HCT116 (cell line): ENCODE results near the gene MPIG6B. TPM values are rescaled to one million over a fixed set of nuclear protein-coding genes. Genes with fewer than 3 reads are reported as not detected.
A peak's percentile ranks its signal among the peaks of the same experiment; 100 is the strongest.

Experiments
- ATAC-seq: fragments of 200-7000 bp; cut with Tn5 transposase; 2 replicates; pipeline ENCODE4 v1.9.1; 2020; ENCODE audit warnings: mild to moderate bottlenecking, moderate library complexity
- BruUV-seq: library from RNA; stranded (reverse); fragments of 400-500 nt; replicated peaks from 2 replicates; lab custom pipeline; 2021; lab: Mats Ljungman, UMichigan
- CTCF ChIA-PET: fragments of 300-600 bp; sonication (Branson Sonifier 250); formaldehyde crosslinking; loops from one replicate; lab custom pipeline; 2021; ENCODE audit warnings: antibody characterized with exemption; lab: Charles Lee
- POLR2A ChIA-PET: fragments of 300-600, 350-600 bp; sonication (Branson Sonifier 250); formaldehyde crosslinking; loops from one replicate; lab custom pipeline; 2021; ENCODE audit warnings: antibody characterized with exemption; lab: Charles Lee
- RAD21 ChIA-PET, 2 experiments: fragments of 300-600 bp; sonication (Branson Sonifier 250); formaldehyde crosslinking; loops; one replicate each; lab custom pipeline; 2023; ENCODE audit warnings: low total read pairs in 2 of 2; ENCODE audit not compliant: uncharacterized antibody in 2 of 2, unreplicated experiment in 2 of 2, low non-redundant PET in 1 of 2; lab: Charles Lee
- DNase-seq: peaks from one replicate; pipeline ENCODE4 v3.0.0-alpha.2; 2010; ENCODE audit warnings: low read depth, low spot score
- H2AFZ ChIP-seq: fragments of 200-600 bp; shearing (Covaris generic), sonication (generic); 2 replicates; pipeline ENCODE4 v1.6.1; 2017; ENCODE audit warnings: low read depth, mixed run types, mixed read lengths, antibody characterized with exemption, low read length; ENCODE audit not compliant: poor library complexity, severe bottlenecking
- H3K27ac ChIP-seq: 2 replicates; pipeline ENCODE4 v1.5.1; 2012; ENCODE audit warnings: low read depth, low read length
- H3K27me3 ChIP-seq: fragments of 200-600 bp; sonication (generic); 2 replicates; pipeline ENCODE4 v1.6.1; 2016; ENCODE audit warnings: mixed run types, low read length, mixed read lengths; ENCODE audit not compliant: insufficient read depth
- H3K36me3 ChIP-seq, 2 experiments: fragments of 200-500 bp in 1 of 2; fragments of 200-600 bp in 1 of 2; sonication (Bioruptor generic) in 1 of 2; sonication (generic) in 1 of 2; 2 replicates each; pipeline versions ENCODE4 v1.5.1 to v1.6.1; 2014 to 2016; ENCODE audit warnings: low read length in 2 of 2, inconsistent platforms in 1 of 2, mixed read lengths in 1 of 2, mixed run types in 1 of 2; ENCODE audit not compliant: insufficient read depth in 2 of 2, control insufficient read depth in 1 of 2
- H3K4me1 ChIP-seq, 2 experiments: fragments of 200-600 bp in 1 of 2; sonication (generic) in 1 of 2; 2 replicates each; pipeline versions ENCODE4 v1.5.1 to v1.6.1; 2012 to 2017; ENCODE audit warnings: low read length in 2 of 2, inconsistent platforms in 1 of 2, mild to moderate bottlenecking in 1 of 2, mixed read lengths in 1 of 2, mixed run types in 1 of 2, moderate library complexity in 1 of 2; ENCODE audit not compliant: insufficient read depth in 2 of 2, control insufficient read depth in 1 of 2
- H3K4me2 ChIP-seq: fragments of 200-600 bp; sonication (generic); 2 replicates; pipeline ENCODE4 v1.6.1; 2017; ENCODE audit warnings: mixed run types, low read length, mixed read lengths
- H3K4me3 ChIP-seq, 2 experiments: fragments of 200-600 bp in 1 of 2; sonication (generic) in 1 of 2; replicated peaks in 1 of 2; 2 replicates each; pipeline ENCODE4 v1.5.1; 2011 to 2016; ENCODE audit warnings: low read length in 2 of 2, control low read depth in 1 of 2, low read depth in 1 of 2, mild to moderate bottlenecking in 1 of 2, mixed read lengths in 1 of 2, mixed run types in 1 of 2
- H3K79me2 ChIP-seq: fragments of 200-600 bp; sonication (generic); 2 replicates; pipeline ENCODE4 v1.6.1; 2017; ENCODE audit warnings: mild to moderate bottlenecking, mixed run types, low read length, moderate library complexity, mixed read lengths; ENCODE audit not compliant: insufficient read depth
- H3K9ac ChIP-seq: fragments of 200-600 bp; sonication (generic); 2 replicates; pipeline ENCODE4 v1.6.1; 2016; ENCODE audit warnings: low read length, mixed read lengths
- H3K9me2 ChIP-seq: fragments of 200-600 bp; sonication (generic), shearing (Covaris generic); 2 replicates; pipeline ENCODE4 v1.6.1; 2017; ENCODE audit warnings: mixed run types, mild to moderate bottlenecking, moderate library complexity; ENCODE audit not compliant: insufficient read depth
- H3K9me3 ChIP-seq, 2 experiments: fragments of 200-500 bp in 1 of 2; fragments of 200-600 bp in 1 of 2; sonication (Bioruptor generic) in 1 of 2; sonication (generic) in 1 of 2; 2 replicates each; pipeline ENCODE4 v1.6.1; 2014 to 2017; ENCODE audit warnings: low read length in 2 of 2, mixed read lengths in 2 of 2, inconsistent platforms in 1 of 2, low read depth in 1 of 2, mild to moderate bottlenecking in 1 of 2, mixed run types in 1 of 2, moderate library complexity in 1 of 2; ENCODE audit not compliant: control insufficient read depth in 1 of 2, insufficient read depth in 1 of 2
- H4K20me1 ChIP-seq: fragments of 200-600 bp; sonication (generic), shearing (Covaris generic); 2 replicates; pipeline ENCODE4 v1.6.1; 2017; ENCODE audit warnings: mixed run types, mild to moderate bottlenecking, moderate library complexity; ENCODE audit not compliant: insufficient read depth
- CBX3 ChIP-seq: IDR thresholded peaks from 2 replicates; pipeline ENCODE4 v1.6.1; 2012; ENCODE audit warnings: low read depth
- ELF1 ChIP-seq: IDR thresholded peaks from 2 replicates; pipeline ENCODE4 v1.6.1; 2012; ENCODE audit warnings: low read depth, borderline replicate concordance
- EZH2phosphoT487 ChIP-seq: fragments of 200-600 bp; IDR thresholded peaks from 2 replicates; pipeline ENCODE4 v1.6.1; 2018; ENCODE audit warnings: antibody characterized with exemption, borderline replicate concordance
- FOSL1 ChIP-seq: IDR thresholded peaks from 2 replicates; pipeline ENCODE4 v1.6.1; 2012; ENCODE audit warnings: low read depth
- MAX ChIP-seq: IDR thresholded peaks from 2 replicates; pipeline ENCODE4 v1.6.1; 2012
- SIN3A ChIP-seq: IDR thresholded peaks from 2 replicates; pipeline ENCODE4 v1.6.1; 2012; ENCODE audit warnings: low read depth
- SP1 ChIP-seq: IDR thresholded peaks from 2 replicates; pipeline ENCODE4 v1.6.1; 2012; ENCODE audit warnings: low read depth
- SRF ChIP-seq: IDR thresholded peaks from 2 replicates; pipeline ENCODE4 v1.6.1; 2012; ENCODE audit warnings: low read depth
- TCF7L2 ChIP-seq: IDR thresholded peaks from 2 replicates; pipeline ENCODE4 v1.7.0; 2011; ENCODE audit warnings: borderline replicate concordance, inconsistent platforms; ENCODE audit not compliant: insufficient read depth, insufficient read length; ENCODE audit errors: extremely low read depth
- YY1 ChIP-seq: IDR thresholded peaks from 2 replicates; pipeline ENCODE4 v1.6.1; 2011; ENCODE audit warnings: low read length, low read depth, moderate library complexity, mild to moderate bottlenecking; ENCODE audit not compliant: insufficient replicate concordance; ENCODE audit errors: extremely low read depth
- ZFX ChIP-seq: fragments of 450-650 bp; IDR thresholded peaks from 2 replicates; pipeline ENCODE4 v1.6.1; 2017
- ZNF274 ChIP-seq: fragments of 200-500 bp; sonication (Bioruptor generic); IDR thresholded peaks from 2 replicates; pipeline ENCODE4 v1.6.1; 2014; ENCODE audit warnings: mild to moderate bottlenecking, low read depth, low read length, inconsistent platforms
- intact Hi-C: fragments of 100-400 bp; cut with micrococcal nuclease; formaldehyde crosslinking; loops from 2 replicates; pipeline ENCODE4 v1.10.0; 2022
- total RNA-seq: library from RNA; stranded (reverse); gene quantifications from one replicate; pipeline ENCODE4 v1.2.1, GENCODE V29; 2021; ENCODE audit not compliant: unreplicated experiment
- TF ChIP-seq, protein P1 (sequence below): IDR thresholded peaks from 2 replicates; pipeline ENCODE4 v1.6.1; 2012; ENCODE audit warnings: low read depth

The MPIG6B gene
- total RNA-seq, 1 experiment from 2014 or later, result 0.42 TPM

GRCh38 chr6:31741815-31742214, 18.6 kb downstream of the MPIG6B start:
- no peaks in the 10 kb centered on the region for H4K20me1 ChIP-seq
- ChIA-PET RAD21 (interaction anchor here in 1 of 2 experiments (0.6 kb wide), 1 partner anchor 29 kb away, joined by 7 read pairs; no protein-coding TSS in a partner anchor), POLR2A (interaction anchor here (0.7 to 0.8 kb wide), 2 partner anchors 57 to 86 kb away, joined by 3 to 4 read pairs; partner anchors contain the start of gene HSPA1B), CTCF (no interaction called here)
- ATAC-seq (no peak), DNase-seq (no peak)
- H3K79me2 ChIP-seq, result peaks cover 20% of the 10 kb centered on the region
- H3K4me2 ChIP-seq, result no peak overlapping the region
- intact Hi-C loops, result no loop called here
- no peaks in the 10 kb centered on the region for H3K9me3 ChIP-seq
- TF ChIP-seq FOSL1 (no peak), YY1 (no peak), ELF1 (no peak), ZNF274 (no peak), CBX3 (no peak), EZH2phosphoT487 (no peak), MAX (no peak), TCF7L2 (no peak)
- no peak overlapping the region for H3K9ac ChIP-seq
- H3K4me3 ChIP-seq, result no peak overlapping the region
- H3K4me1 ChIP-seq, result peaks cover 32 to 46% of the 10 kb centered on the region in 2 experiments
- no peaks in the 10 kb centered on the region for H3K9me2 ChIP-seq
- peak overlapping the region; percentile 99; the same call in 1 of the 2 replicates for H3K27ac ChIP-seq
- H2AFZ ChIP-seq, result no peak overlapping the region
- peaks cover 16 to 33% of the 10 kb centered on the region in 2 experiments; a peak in 3 of 4 replicates for H3K36me3 ChIP-seq
- no peaks in the 10 kb centered on the region for H3K27me3 ChIP-seq
- BruUV-seq, result TSS peak; percentile 10

GRCh38 chr6:31742894-31743293, 19.7 kb downstream of the MPIG6B start:
- Histone ChIP-seq H3K36me3 (peaks cover 16 to 43% of the 10 kb centered on the region in 2 experiments; a peak in 3 of 4 replicates), H4K20me1 (no peaks in the 10 kb centered on the region), H2AFZ (no peak overlapping the region), H3K4me2 (no peak overlapping the region), H3K27ac (no peak overlapping the region), H3K9me3 (no peaks in the 10 kb centered on the region), H3K4me1 (peaks cover 24 to 41% of the 10 kb centered on the region in 2 experiments), H3K79me2 (peaks cover 20% of the 10 kb centered on the region), H3K9me2 (no peaks in the 10 kb centered on the region), H3K9ac (no peak overlapping the region), H3K27me3 (no peaks in the 10 kb centered on the region), H3K4me3 (no peak overlapping the region)
- DNase-seq (no peak), ATAC-seq (no peak)
- ChIA-PET CTCF (no interaction called here), RAD21 (no interaction called here), POLR2A (no interaction called here)
- no TSS peak for BruUV-seq
- TF ChIP-seq SIN3A, result no peak
- no peak for TF ChIP-seq ZFX
- no peak for TF ChIP-seq SRF
- TF ChIP-seq FOSL1, result no peak
- TF ChIP-seq YY1, result no peak
- TF ChIP-seq, protein P1, sequence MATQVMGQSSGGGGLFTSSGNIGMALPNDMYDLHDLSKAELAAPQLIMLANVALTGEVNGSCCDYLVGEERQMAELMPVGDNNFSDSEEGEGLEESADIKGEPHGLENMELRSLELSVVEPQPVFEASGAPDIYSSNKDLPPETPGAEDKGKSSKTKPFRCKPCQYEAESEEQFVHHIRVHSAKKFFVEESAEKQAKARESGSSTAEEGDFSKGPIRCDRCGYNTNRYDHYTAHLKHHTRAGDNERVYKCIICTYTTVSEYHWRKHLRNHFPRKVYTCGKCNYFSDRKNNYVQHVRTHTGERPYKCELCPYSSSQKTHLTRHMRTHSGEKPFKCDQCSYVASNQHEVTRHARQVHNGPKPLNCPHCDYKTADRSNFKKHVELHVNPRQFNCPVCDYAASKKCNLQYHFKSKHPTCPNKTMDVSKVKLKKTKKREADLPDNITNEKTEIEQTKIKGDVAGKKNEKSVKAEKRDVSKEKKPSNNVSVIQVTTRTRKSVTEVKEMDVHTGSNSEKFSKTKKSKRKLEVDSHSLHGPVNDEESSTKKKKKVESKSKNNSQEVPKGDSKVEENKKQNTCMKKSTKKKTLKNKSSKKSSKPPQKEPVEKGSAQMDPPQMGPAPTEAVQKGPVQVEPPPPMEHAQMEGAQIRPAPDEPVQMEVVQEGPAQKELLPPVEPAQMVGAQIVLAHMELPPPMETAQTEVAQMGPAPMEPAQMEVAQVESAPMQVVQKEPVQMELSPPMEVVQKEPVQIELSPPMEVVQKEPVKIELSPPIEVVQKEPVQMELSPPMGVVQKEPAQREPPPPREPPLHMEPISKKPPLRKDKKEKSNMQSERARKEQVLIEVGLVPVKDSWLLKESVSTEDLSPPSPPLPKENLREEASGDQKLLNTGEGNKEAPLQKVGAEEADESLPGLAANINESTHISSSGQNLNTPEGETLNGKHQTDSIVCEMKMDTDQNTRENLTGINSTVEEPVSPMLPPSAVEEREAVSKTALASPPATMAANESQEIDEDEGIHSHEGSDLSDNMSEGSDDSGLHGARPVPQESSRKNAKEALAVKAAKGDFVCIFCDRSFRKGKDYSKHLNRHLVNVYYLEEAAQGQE, result no peak
- TF ChIP-seq EZH2phosphoT487, result no peak
- TF ChIP-seq SP1, result no peak
- intact Hi-C loops, result no loop called here
